ENCODE data around the gene NCOA1. TPM values are rescaled to one million over a fixed set of nuclear protein-coding genes. Genes with fewer than 3 reads are reported as not detected.
A peak's percentile ranks its signal among the peaks of the same experiment; 100 is the strongest.

Gene NCOA1
- polyA plus RNA-seq, 3 donors from 2014 or later = 21.2 to 35.0 (median 25.6) TPM

- peak overlapping the region in 4 of 6 donors; percentile 34 to 82 (median 62) for H3K27ac Mint-ChIP-seq
- no peaks in the 10 kb centered on the region for H3K9me3 Mint-ChIP-seq
- peaks cover 11 to 14% (median 13%) of the 10 kb centered on the region in 3 donors for H3K36me3 Mint-ChIP-seq
- H3K4me3 Mint-ChIP-seq = no peak overlapping the region
- no peak for DNase-seq
- H3K4me1 Mint-ChIP-seq = peaks cover 28 to 54% of the 10 kb centered on the region in 2 donors
- H3K27me3 Mint-ChIP-seq (ENCODE audit: low read depth in 3 of 3) = no peaks in the 10 kb centered on the region
Measured at GRCh38 chr2:24724111-24724775, 233.2 kb downstream of the NCOA1 start.

GRCh38 chr2:24725956-24726355 lies 234.9 kb downstream of the NCOA1 start:
- no peak for DNase-seq
- Mint-ChIP-seq H3K4me1 (peaks cover 28 to 49% of the 10 kb centered on the region in 2 donors), H3K4me3 (no peak overlapping the region), H3K27ac (peak overlapping the region in 2 of 6 donors; percentile 29 to 71), H3K9me3 (no peaks in the 10 kb centered on the region), H3K27me3 (ENCODE audit: low read depth in 3 of 3) (no peaks in the 10 kb centered on the region), H3K36me3 (peaks cover 18 to 19% (median 18%) of the 10 kb centered on the region in 3 donors)

- peak overlapping the region in 1 of 5 donors; percentile 61 for H3K4me3 Mint-ChIP-seq
- peaks cover 0 to 4% (median 0%) of the 10 kb centered on the region in 3 donors for H3K27me3 Mint-ChIP-seq (ENCODE audit: low read depth in 3 of 3)
- H3K4me1 Mint-ChIP-seq = peaks cover 23 to 34% of the 10 kb centered on the region in 2 donors
- peak overlapping the region; percentile 23 to 94 (median 84) for H3K27ac Mint-ChIP-seq
- peak in 2 of 3 donors; percentile 14 to 20 for DNase-seq
- H3K9me3 Mint-ChIP-seq = no peaks in the 10 kb centered on the region
- H3K36me3 Mint-ChIP-seq = peaks cover 22 to 39% (median 37%) of the 10 kb centered on the region in 3 donors
Measured at GRCh38 chr2:24730481-24730880, 239.4 kb downstream of the NCOA1 start.

GRCh38 chr2:24731040-24731439 lies 240.0 kb downstream of the NCOA1 start:
- H3K36me3 Mint-ChIP-seq = peaks cover 22 to 40% (median 38%) of the 10 kb centered on the region in 3 donors
- H3K9me3 Mint-ChIP-seq = no peaks in the 10 kb centered on the region
- no peak overlapping the region for H3K4me3 Mint-ChIP-seq
- peak overlapping the region; percentile 23 to 94 (median 66) for H3K27ac Mint-ChIP-seq
- DNase-seq = no peak
- H3K4me1 Mint-ChIP-seq = peaks cover 23 to 35% of the 10 kb centered on the region in 2 donors
- H3K27me3 Mint-ChIP-seq (ENCODE audit: low read depth in 3 of 3) = peaks cover 0 to 4% (median 0%) of the 10 kb centered on the region in 3 donors

GRCh38 chr2:24731923-24732322 lies 240.9 kb downstream of the NCOA1 start:
- no peak for DNase-seq
- Mint-ChIP-seq H3K27ac (peak overlapping the region in 5 of 6 donors; percentile 6 to 87 (median 45)), H3K4me1 (peaks cover 28 to 44% of the 10 kb centered on the region in 2 donors), H3K4me3 (no peak overlapping the region), H3K9me3 (no peaks in the 10 kb centered on the region), H3K27me3 (ENCODE audit: low read depth in 3 of 3) (peaks cover 0 to 4% (median 0%) of the 10 kb centered on the region in 3 donors), H3K36me3 (peaks cover 22 to 39% (median 38%) of the 10 kb centered on the region in 3 donors)

- no peak for DNase-seq
- peaks cover 10 to 36% (median 28%) of the 10 kb centered on the region in 3 donors for H3K36me3 Mint-ChIP-seq
- no peak overlapping the region for H3K4me3 Mint-ChIP-seq
- peak overlapping the region in 3 of 6 donors; percentile 57 to 78 (median 75) for H3K27ac Mint-ChIP-seq
- H3K4me1 Mint-ChIP-seq = peaks cover 39 to 66% of the 10 kb centered on the region in 2 donors
- peaks cover 0 to 4% (median 0%) of the 10 kb centered on the region in 3 donors for H3K27me3 Mint-ChIP-seq (ENCODE audit: low read depth in 3 of 3)
- H3K9me3 Mint-ChIP-seq = no peaks in the 10 kb centered on the region
Measured at GRCh38 chr2:24734741-24735140, 243.7 kb downstream of the NCOA1 start.

- no peaks in the 10 kb centered on the region for H3K9me3 Mint-ChIP-seq
- peak; percentile 66 to 76 (median 74) for DNase-seq
- peaks cover 9 to 33% (median 20%) of the 10 kb centered on the region in 3 donors for H3K36me3 Mint-ChIP-seq
- peaks cover 63 to 85% of the 10 kb centered on the region in 2 donors for H3K4me1 Mint-ChIP-seq
- H3K4me3 Mint-ChIP-seq = peak overlapping the region; percentile 52 to 80 (median 66)
- peaks cover 0 to 2% (median 0%) of the 10 kb centered on the region in 3 donors for H3K27me3 Mint-ChIP-seq (ENCODE audit: low read depth in 3 of 3)
- peak overlapping the region; percentile 90 to 99 (median 96) for H3K27ac Mint-ChIP-seq
Measured at GRCh38 chr2:24739354-24740025, 248.4 kb downstream of the NCOA1 start.

- no peak for DNase-seq
- Mint-ChIP-seq H3K27ac (peak overlapping the region; percentile 90 to 99 (median 96)), H3K9me3 (no peaks in the 10 kb centered on the region), H3K27me3 (ENCODE audit: low read depth in 3 of 3) (no peaks in the 10 kb centered on the region), H3K4me1 (peaks cover 68 to 92% of the 10 kb centered on the region in 2 donors), H3K36me3 (peaks cover 5 to 26% (median 14%) of the 10 kb centered on the region in 3 donors), H3K4me3 (peak overlapping the region; percentile 52 to 80 (median 66))
Measured at GRCh38 chr2:24740142-24740541, 249.1 kb downstream of the NCOA1 start.

- Mint-ChIP-seq H3K27ac (peak overlapping the region; percentile 79 to 99 (median 91)), H3K4me3 (peak overlapping the region; percentile 28 to 62 (median 36)), H3K9me3 (no peaks in the 10 kb centered on the region), H3K36me3 (peaks cover 8 to 27% (median 23%) of the 10 kb centered on the region in 3 donors), H3K4me1 (peaks cover 79 to 100% of the 10 kb centered on the region in 2 donors), H3K27me3 (ENCODE audit: low read depth in 3 of 3) (peaks cover 0 to 4% (median 0%) of the 10 kb centered on the region in 3 donors)
- no peak for DNase-seq
Measured at GRCh38 chr2:24742730-24743129, 251.7 kb downstream of the NCOA1 start.

- peak overlapping the region; percentile 77 to 99 (median 91) for H3K27ac Mint-ChIP-seq
- DNase-seq = peak in 2 of 3 donors; percentile 28 to 32
Measured at GRCh38 chr2:24743924-24744323, 252.9 kb downstream of the NCOA1 start.

GRCh38 chr2:24744356-24744755 lies 253.3 kb downstream of the NCOA1 start:
- Mint-ChIP-seq H3K4me1 (peaks cover 77 to 91% of the 10 kb centered on the region in 2 donors), H3K9me3 (no peaks in the 10 kb centered on the region), H3K4me3 (peak overlapping the region; percentile 57 to 68 (median 64)), H3K36me3 (peaks cover 8 to 32% (median 23%) of the 10 kb centered on the region in 3 donors), H3K27me3 (ENCODE audit: low read depth in 3 of 3) (peaks cover 0 to 4% (median 0%) of the 10 kb centered on the region in 3 donors), H3K27ac (peak overlapping the region; percentile 77 to 99 (median 91))
- no peak for DNase-seq

More at GRCh38 chr2:24743924-24744323, 252.9 kb downstream of the NCOA1 start:
- peaks cover 8 to 28% (median 23%) of the 10 kb centered on the region in 3 donors for H3K36me3 Mint-ChIP-seq
- H3K27me3 Mint-ChIP-seq (ENCODE audit: low read depth in 3 of 3) = peaks cover 0 to 4% (median 0%) of the 10 kb centered on the region in 3 donors
- H3K9me3 Mint-ChIP-seq = no peaks in the 10 kb centered on the region
- peak overlapping the region; percentile 57 to 68 (median 64) for H3K4me3 Mint-ChIP-seq
- peaks cover 77 to 91% of the 10 kb centered on the region in 2 donors for H3K4me1 Mint-ChIP-seq

GRCh38 chr2:24745825-24746224 lies 254.8 kb downstream of the NCOA1 start:
- Mint-ChIP-seq H3K36me3 (peaks cover 8 to 34% (median 28%) of the 10 kb centered on the region in 3 donors), H3K9me3 (no peaks in the 10 kb centered on the region), H3K27me3 (ENCODE audit: low read depth in 3 of 3) (peaks cover 0 to 4% (median 0%) of the 10 kb centered on the region in 3 donors), H3K4me3 (peak overlapping the region; percentile 73 to 79 (median 78)), H3K27ac (peak overlapping the region; percentile 88 to 98 (median 90)), H3K4me1 (peaks cover 68 to 90% of the 10 kb centered on the region in 2 donors)
- DNase-seq = peak; percentile 57 to 71 (median 68)

- Mint-ChIP-seq H3K36me3 (peaks cover 15 to 27% (median 25%) of the 10 kb centered on the region in 3 donors), H3K27me3 (ENCODE audit: low read depth in 3 of 3) (peaks cover 0 to 4% (median 0%) of the 10 kb centered on the region in 3 donors), H3K4me1 (peaks cover 59 to 76% of the 10 kb centered on the region in 2 donors), H3K9me3 (no peaks in the 10 kb centered on the region), H3K27ac (peak overlapping the region; percentile 17 to 98 (median 70)), H3K4me3 (no peak overlapping the region)
- DNase-seq = no peak
Measured at GRCh38 chr2:24747299-24747698, 256.2 kb downstream of the NCOA1 start.
